B cell (primary cell): ENCODE data around the gene ATP5ME. TPM values are rescaled to one million over a fixed set of nuclear protein-coding genes. Genes with fewer than 3 reads are reported as not detected.

Source experiments
- ATAC-seq: fragments of 200-7000 bp; cut with Tn5 transposase; one replicate; pipeline ENCODE4 v1.10.0; 2021; ENCODE audit warnings: low read depth, mild to moderate bottlenecking, moderate number of reproducible peaks, moderate library complexity
- CTCF ChIA-PET: fragments of 350-600 bp; sonication (Branson Sonifier 250); formaldehyde crosslinking; loops from one replicate; lab custom pipeline; 2021; ENCODE audit warnings: antibody characterized with exemption, inconsistent platforms; lab: Charles Lee
- POLR2A ChIA-PET: fragments of 350-600 bp; sonication (Branson Sonifier 250); formaldehyde crosslinking; loops from one replicate; lab custom pipeline; 2021; ENCODE audit warnings: antibody characterized with exemption; lab: Charles Lee
- DNase-seq: peaks from one replicate; pipeline ENCODE4 v3.0.0; 2013
- H2AFZ ChIP-seq: 2 replicates; pipeline ENCODE4 v1.6.1; 2012; ENCODE audit warnings: mild to moderate bottlenecking, low read depth, low read length; ENCODE audit not compliant: insufficient read depth, poor library complexity, severe bottlenecking
- H3K27ac ChIP-seq, 2 donors: 1 replicate in 1 of 2; 2 replicates in 1 of 2; pipeline ENCODE4 v1.5.1; 2012 to 2013; ENCODE audit warnings: low read length in 2 of 2, mild to moderate bottlenecking in 2 of 2, moderate library complexity in 1 of 2
- H3K27me3 ChIP-seq, 4 experiments: fragments of 200-600 bp in 1 of 4; sonication (generic) in 1 of 4; replicated peaks in 1 of 4; 1 replicate in 2 of 4; 2 replicates in 2 of 4; pipeline versions ENCODE4 v1.6.1 to v1.7.0; 2013 to 2016; ENCODE audit warnings: low read length in 3 of 4, mild to moderate bottlenecking in 2 of 4, mixed read lengths in 1 of 4, moderate library complexity in 1 of 4; ENCODE audit not compliant: insufficient read depth in 4 of 4, control insufficient read depth in 3 of 4; ENCODE audit errors: control extremely low read depth in 1 of 4
- H3K36me3 ChIP-seq, 2 experiments: replicated peaks in 1 of 2; 1 replicate in 1 of 2; 2 replicates in 1 of 2; pipeline versions ENCODE4 v1.6.1 to v1.7.1; 2013; ENCODE audit warnings: low read length in 1 of 2; ENCODE audit not compliant: insufficient read depth in 2 of 2, control insufficient read depth in 1 of 2; ENCODE audit errors: control extremely low read depth in 1 of 2, extremely low read depth in 1 of 2
- H3K4me1 ChIP-seq, 2 donors: fragments of 200-600 bp in 1 of 2; sonication (generic) in 1 of 2; 1 replicate in 1 of 2; 2 replicates in 1 of 2; pipeline versions ENCODE4 v1.5.1 to v1.6.1; 2013 to 2017; ENCODE audit warnings: low read length in 2 of 2; ENCODE audit not compliant: control insufficient read depth in 2 of 2, insufficient read depth in 2 of 2
- H3K4me2 ChIP-seq: replicated peaks from 2 replicates; pipeline ENCODE3; 2012; ENCODE audit warnings: mild to moderate bottlenecking, low read depth, low read length; ENCODE audit not compliant: poor library complexity, severe bottlenecking
- H3K4me3 ChIP-seq, 5 experiments: fragments of 200-600 bp in 1 of 5; sonication (generic) in 1 of 5; 1 replicate in 3 of 5; 2 replicates in 2 of 5; pipeline versions ENCODE4 v1.5.1 to v1.7.0; 2011 to 2016; ENCODE audit warnings: low read length in 4 of 5, mild to moderate bottlenecking in 4 of 5, low read depth in 2 of 5, control low read depth in 1 of 5, moderate library complexity in 1 of 5; ENCODE audit not compliant: insufficient read depth in 1 of 5; ENCODE audit errors: control extremely low read depth in 1 of 5, extremely low read depth in 1 of 5
- H3K79me2 ChIP-seq: fragments of 200-600 bp; sonication (generic); one replicate; pipeline ENCODE4 v1.6.0; 2016; ENCODE audit warnings: low read length; ENCODE audit not compliant: control insufficient read depth, insufficient read depth
- H3K9ac ChIP-seq: fragments of 200-600 bp; sonication (generic); 2 replicates; pipeline ENCODE4 v1.6.1; 2017; ENCODE audit warnings: mild to moderate bottlenecking, low read length, moderate library complexity
- H3K9me3 ChIP-seq, 3 donors: one replicate each; pipeline versions ENCODE4 v1.6.1 to v1.7.1; 2013; ENCODE audit warnings: low read length in 2 of 3; ENCODE audit not compliant: control insufficient read depth in 2 of 3, insufficient read depth in 1 of 3; ENCODE audit errors: control extremely low read depth in 1 of 3
- H4K20me1 ChIP-seq: 2 replicates; pipeline ENCODE4 v1.6.0; 2012; ENCODE audit warnings: mild to moderate bottlenecking, low read length; ENCODE audit not compliant: insufficient read depth, control insufficient read depth, poor library complexity, severe bottlenecking
- H3K27ac Mint-ChIP-seq: one replicate; pipeline ENCODE4 v1.8.0; 2021; ENCODE audit warnings: mixed read lengths
- H3K27me3 Mint-ChIP-seq: one replicate; pipeline ENCODE4 v1.8.0; 2021; ENCODE audit warnings: mixed read lengths
- H3K4me1 Mint-ChIP-seq: one replicate; pipeline ENCODE4 v1.8.0; 2021; ENCODE audit warnings: mixed read lengths
- H3K4me3 Mint-ChIP-seq: one replicate; pipeline ENCODE4 v1.8.0; 2021; ENCODE audit warnings: mixed read lengths
- H3K9me3 Mint-ChIP-seq: one replicate; pipeline ENCODE4 v1.8.0; 2022; ENCODE audit warnings: mixed read lengths; ENCODE audit not compliant: insufficient read depth
- CTCF ChIP-seq: fragments of 200-600 bp; IDR thresholded peaks from one replicate; pipeline ENCODE4 v1.8.0; 2022; ENCODE audit warnings: antibody characterized with exemption, mild to moderate bottlenecking
- EZH2 ChIP-seq: IDR thresholded peaks from 2 replicates; pipeline ENCODE4 v1.6.1; 2012; ENCODE audit warnings: borderline replicate concordance, low read depth, mild to moderate bottlenecking, moderate library complexity, low read length; ENCODE audit not compliant: insufficient read depth, poor library complexity, severe bottlenecking
- WGBS: methylation state at CpG from one replicate; pipeline ENCODE4 v1.1.5; 2013; ENCODE audit warnings: missing lambda C conversion rate; ENCODE audit not compliant: insufficient coverage; 5-methylcytosine and 5-hydroxymethylcytosine counted together
- intact Hi-C: fragments of 100-400 bp; cut with micrococcal nuclease; formaldehyde crosslinking; loops from one replicate; pipeline ENCODE4 v1.10.0; 2022
- polyA plus RNA-seq: library from polyadenylated mRNA; depleted of rRNA; stranded (reverse); fragments of >200 nt; gene quantifications from 2 replicates; pipeline ENCODE4 v1.2.3, GENCODE V29; 2012
- total RNA-seq, 2 donors: library from RNA; stranded (reverse); fragments of 120-200 nt in 1 of 2; gene quantifications; 1 replicate in 1 of 2; 2 replicates in 1 of 2; pipeline versions ENCODE4 v1.2.3 to v1.2.4, GENCODE V29; 2013 to 2022

ATP5ME gene
- total and polyA plus RNA-seq, 2 donors (not counting 1 experiment from before 2014, with no cell fraction given) = 129 to 153 TPM

- no peak for ATAC-seq
- Histone ChIP-seq H3K9ac (no peak overlapping the region), H3K36me3 (no peaks in the 10 kb centered on the region), H2AFZ (no peak overlapping the region), H3K4me2 (no peak overlapping the region), H3K4me3 (no peak overlapping the region), H3K9me3 (peaks cover 0 to 12% (median 0%) of the 10 kb centered on the region in 3 donors), H4K20me1 (peaks cover 89% of the 10 kb centered on the region), H3K27me3 (no peaks in the 10 kb centered on the region), H3K4me1 (no peaks in the 10 kb centered on the region), H3K27ac (no peak overlapping the region), H3K79me2 (peaks cover 81% of the 10 kb centered on the region)
- Mint-ChIP-seq H3K27me3 (no peaks in the 10 kb centered on the region), H3K9me3 (no peaks in the 10 kb centered on the region), H3K4me3 (no peak overlapping the region), H3K4me1 (peaks cover 6% of the 10 kb centered on the region), H3K27ac (no peak overlapping the region)
- WGBS = 88% methylated on average over 30 of the region's 31 CpGs
- POLR2A ChIA-PET = no interaction called here
- DNase-seq = no peak
- CTCF ChIA-PET = no interaction called here
- TF ChIP-seq CTCF (no peak), EZH2 (no peak)
- intact Hi-C loops = no loop called here
These were observed 47.4 kb upstream of the ATP5ME start for GRCh38 chr4:721261-722168.
